GM18909 (cell line): ENCODE results near the gene MALAT1.

Experiments
- ATAC-seq: cut with Tn5 transposase; IDR thresholded peaks from one replicate; pipeline ENCODE4 v1.9.1; 2021; ENCODE audit warnings: mild to moderate bottlenecking; ENCODE audit not compliant: unreplicated experiment, poor library complexity

The MALAT1 gene

GRCh38 chr11:65537620-65538231 lies 38.9 kb downstream of the MALAT1 start:
- ATAC-seq: no peak

GRCh38 chr11:65538232-65538914 lies 39.5 kb downstream of the MALAT1 start:
- no peak for ATAC-seq

- no peak for ATAC-seq
These were observed 40.3 kb downstream of the MALAT1 start for GRCh38 chr11:65538915-65539743.

- ATAC-seq: peak; percentile 54
These were observed 41.0 kb downstream of the MALAT1 start for GRCh38 chr11:65539744-65540289.

- ATAC-seq: peak; percentile 69
These were observed 41.6 kb downstream of the MALAT1 start for GRCh38 chr11:65540290-65541092.

GRCh38 chr11:65541093-65541982 lies 42.5 kb downstream of the MALAT1 start:
- no peak for ATAC-seq

GRCh38 chr11:65542738-65543390 lies 44.0 kb downstream of the MALAT1 start:
- no peak for ATAC-seq

GRCh38 chr11:65545853-65546216 lies 47.0 kb downstream of the MALAT1 start:
- ATAC-seq: no peak

GRCh38 chr11:65546217-65546958 lies 47.5 kb downstream of the MALAT1 start:
- peak; percentile 78 for ATAC-seq

- no peak for ATAC-seq
These were observed 48.7 kb downstream of the MALAT1 start for GRCh38 chr11:65547446-65548125.

- no peak for ATAC-seq
These were observed 49.5 kb downstream of the MALAT1 start for GRCh38 chr11:65548395-65548794.

GRCh38 chr11:65549096-65549495 lies 50.3 kb downstream of the MALAT1 start:
- no peak for ATAC-seq

- no peak for ATAC-seq
These were observed 52.9 kb downstream of the MALAT1 start for GRCh38 chr11:65551572-65552387.

GRCh38 chr11:65552388-65552951 lies 53.6 kb downstream of the MALAT1 start:
- no peak for ATAC-seq

GRCh38 chr11:65553301-65554001 lies 54.6 kb downstream of the MALAT1 start:
- no peak for ATAC-seq
